Measurements from ENCODE around the gene ZNF205. TPM values are rescaled to one million over a fixed set of nuclear protein-coding genes. Genes with fewer than 3 reads are reported as not detected.

ZNF205 gene
- polyA plus RNA-seq, 1 donor: 12.8 TPM

DNA sequence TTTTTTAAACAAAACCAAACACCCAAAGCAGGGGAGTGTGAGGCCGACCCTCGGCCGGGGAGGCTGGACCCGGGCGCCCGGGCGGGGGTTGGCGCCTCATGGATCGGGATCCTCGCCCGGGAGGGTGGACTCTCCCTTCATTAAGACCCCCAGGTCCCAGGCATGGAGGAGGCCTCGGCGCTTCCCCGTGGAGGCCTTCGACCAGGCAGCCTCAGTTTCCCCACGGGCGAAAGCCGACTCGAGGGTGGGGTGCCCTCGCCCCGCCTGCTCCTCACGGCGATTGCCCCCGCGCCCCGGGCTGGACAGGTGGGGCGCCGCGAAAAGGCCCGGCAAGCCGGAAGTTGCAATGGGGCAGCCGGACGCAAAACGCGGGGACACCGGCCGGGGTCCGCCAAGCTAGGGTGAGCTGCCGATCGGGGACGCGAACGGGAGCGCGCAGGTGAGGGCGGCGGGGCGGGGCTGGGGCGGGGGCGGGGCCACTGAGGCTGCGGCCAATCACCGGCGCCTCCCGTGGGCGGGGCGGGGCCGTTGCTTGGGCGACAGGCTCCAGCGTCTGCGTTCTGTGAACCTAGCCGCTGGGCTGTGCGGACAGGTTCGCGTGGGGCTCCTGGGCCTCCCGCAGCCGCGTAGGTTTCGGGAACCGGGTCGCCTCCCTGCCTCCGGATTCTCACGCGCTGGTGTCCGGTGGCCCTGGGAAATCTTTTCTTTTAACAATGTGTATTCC, 6.0 kb upstream of the ZNF205 start:
- DNase-seq: peak; percentile 89 to 90
- no peaks in the 10 kb centered on the region for H3K27me3 ChIP-seq (ENCODE audit: control insufficient read depth, insufficient read depth, low read length)
- H3K4me3 ChIP-seq (ENCODE audit: low read length): peak overlapping the region; percentile 75
- peaks cover 7% of the 10 kb centered on the region for H3K4me1 ChIP-seq (ENCODE audit: control insufficient read depth, insufficient read depth, low read length)
- no CpG with 5 or more reads among the region's 74 CpGs for WGBS (ENCODE audit: insufficient coverage, low lambda C conversion rate)
- H3K27ac ChIP-seq (ENCODE audit: low read length): peak overlapping the region; percentile 65
- H3K36me3 ChIP-seq (ENCODE audit: control insufficient read depth, insufficient read depth, low read length): no peaks in the 10 kb centered on the region
- no peaks in the 10 kb centered on the region for H3K9me3 ChIP-seq (ENCODE audit: control insufficient read depth, low read depth, low read length)

DNA sequence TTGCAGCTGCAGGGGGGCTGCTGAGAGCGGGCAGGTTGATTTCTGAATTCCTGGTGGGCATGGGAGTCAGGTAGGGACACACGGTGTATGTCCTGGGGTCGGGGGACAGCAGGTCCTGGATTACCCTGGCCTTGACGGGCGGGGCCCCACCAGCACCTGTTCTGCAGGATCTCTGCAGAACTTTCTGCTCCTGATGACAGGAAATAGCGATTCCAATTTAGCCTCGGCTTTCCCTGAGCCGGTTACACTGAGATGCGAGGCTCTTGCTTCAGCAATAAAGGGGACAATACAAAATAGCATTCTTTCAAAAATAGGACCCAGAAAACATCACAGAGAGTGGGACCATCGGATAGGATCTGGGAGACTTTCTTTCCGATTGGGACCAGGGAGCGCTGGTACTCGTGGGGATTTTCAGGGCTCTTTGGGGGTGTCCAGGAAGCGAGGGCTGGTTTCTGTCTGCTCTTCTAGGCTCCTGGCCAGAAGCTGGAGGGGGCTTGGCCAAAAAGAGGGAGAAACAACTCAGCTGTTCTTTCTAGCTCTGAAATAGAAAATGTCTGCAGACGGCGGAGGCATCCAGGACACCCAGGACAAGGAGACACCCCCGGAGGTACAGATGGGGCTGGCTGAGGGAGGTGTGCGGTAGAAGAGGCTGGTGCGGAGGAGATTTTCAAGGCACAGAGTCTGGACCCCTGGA, 642 bp downstream of the ZNF205 start:
- H3K36me3 ChIP-seq (ENCODE audit: control insufficient read depth, insufficient read depth, low read length): peaks cover 30% of the 10 kb centered on the region
- H3K4me3 ChIP-seq (ENCODE audit: low read length): peak overlapping the region; percentile 83
- no peaks in the 10 kb centered on the region for H3K27me3 ChIP-seq (ENCODE audit: control insufficient read depth, insufficient read depth, low read length)
- H3K4me1 ChIP-seq (ENCODE audit: control insufficient read depth, insufficient read depth, low read length): peaks cover 17% of the 10 kb centered on the region
- H3K27ac ChIP-seq (ENCODE audit: low read length): peak overlapping the region; percentile 56
- no peaks in the 10 kb centered on the region for H3K9me3 ChIP-seq (ENCODE audit: control insufficient read depth, low read depth, low read length)
- no CpG with 5 or more reads among the region's 19 CpGs for WGBS (ENCODE audit: insufficient coverage, low lambda C conversion rate)
- DNase-seq: no peak

DNA sequence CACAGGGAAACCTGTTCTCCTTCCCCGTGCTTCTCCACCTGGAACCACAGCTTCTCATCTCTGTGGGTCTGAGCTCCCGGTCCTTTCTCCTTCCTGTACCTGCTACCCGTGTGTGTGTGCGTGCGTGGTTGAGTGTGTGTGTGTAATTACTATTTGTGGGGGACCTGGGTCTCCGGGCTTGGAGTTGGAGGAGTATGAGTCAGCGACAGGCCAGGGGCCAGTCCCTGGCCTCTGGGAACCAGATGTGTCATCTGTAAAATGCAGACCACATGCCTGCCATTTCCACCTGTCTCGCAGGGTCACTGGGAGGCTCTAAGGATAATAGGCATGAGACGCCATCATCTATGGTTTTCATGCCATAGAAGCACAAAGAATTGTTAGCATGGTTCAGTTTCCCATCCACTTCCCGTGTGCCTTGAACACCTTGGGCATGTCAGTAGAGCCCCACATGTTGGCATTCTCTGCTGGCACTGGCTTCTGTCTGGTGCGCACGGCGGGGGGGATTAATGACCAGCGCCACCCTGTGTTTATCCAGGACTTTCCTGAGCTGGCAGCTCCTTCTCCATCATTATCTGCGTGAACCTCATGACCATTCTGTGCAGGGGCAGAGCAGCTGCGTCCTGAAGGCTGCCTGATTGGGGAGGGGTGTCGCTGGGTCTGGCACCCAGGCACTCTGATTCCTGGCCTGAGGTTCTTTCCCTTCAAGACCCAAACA, 1.5 kb downstream of the ZNF205 start:
- Histone ChIP-seq H3K4me3 (ENCODE audit: low read length) (peak overlapping the region; percentile 83), H3K27ac (ENCODE audit: low read length) (no peak overlapping the region)
- WGBS (ENCODE audit: insufficient coverage, low lambda C conversion rate): no CpG with 5 or more reads among the region's 17 CpGs

DNA sequence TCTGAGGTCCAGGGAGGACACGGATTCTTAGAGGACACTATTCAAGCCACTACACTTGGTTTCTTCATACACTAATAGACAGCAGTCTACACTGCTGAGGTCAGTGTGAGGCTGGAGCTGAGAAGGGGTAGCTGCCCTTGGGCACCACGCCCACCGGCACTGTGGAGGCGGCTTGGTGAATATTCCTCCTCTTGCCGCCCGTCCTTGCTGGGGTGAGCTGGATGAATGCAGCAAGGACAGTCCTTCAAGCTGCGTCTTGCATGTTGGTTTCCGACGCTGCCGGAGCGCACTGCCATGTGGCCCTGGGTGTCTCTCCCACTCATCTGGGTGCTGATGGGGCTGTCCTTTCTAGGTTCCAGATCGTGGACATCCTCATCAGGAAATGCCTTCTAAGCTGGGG, 2.6 kb downstream of the ZNF205 start:
- no peaks in the 10 kb centered on the region for H3K9me3 ChIP-seq (ENCODE audit: control insufficient read depth, low read depth, low read length)
- peaks cover 48% of the 10 kb centered on the region for H3K36me3 ChIP-seq (ENCODE audit: control insufficient read depth, insufficient read depth, low read length)
- H3K4me3 ChIP-seq (ENCODE audit: low read length): no peak overlapping the region
- H3K27me3 ChIP-seq (ENCODE audit: control insufficient read depth, insufficient read depth, low read length): no peaks in the 10 kb centered on the region
- no peak overlapping the region for H3K27ac ChIP-seq (ENCODE audit: low read length)
- peaks cover 17% of the 10 kb centered on the region for H3K4me1 ChIP-seq (ENCODE audit: control insufficient read depth, insufficient read depth, low read length)
- WGBS (ENCODE audit: insufficient coverage, low lambda C conversion rate): no CpG with 5 or more reads among the region's 12 CpGs
- DNase-seq: no peak

More for the DNA sequence above, 1.5 kb downstream of the ZNF205 start:
- no peaks in the 10 kb centered on the region for H3K27me3 ChIP-seq (ENCODE audit: control insufficient read depth, insufficient read depth, low read length)
- H3K4me1 ChIP-seq (ENCODE audit: control insufficient read depth, insufficient read depth, low read length): peaks cover 17% of the 10 kb centered on the region
- H3K36me3 ChIP-seq (ENCODE audit: control insufficient read depth, insufficient read depth, low read length): peaks cover 39% of the 10 kb centered on the region
- DNase-seq: no peak
- no peaks in the 10 kb centered on the region for H3K9me3 ChIP-seq (ENCODE audit: control insufficient read depth, low read depth, low read length)

DNA sequence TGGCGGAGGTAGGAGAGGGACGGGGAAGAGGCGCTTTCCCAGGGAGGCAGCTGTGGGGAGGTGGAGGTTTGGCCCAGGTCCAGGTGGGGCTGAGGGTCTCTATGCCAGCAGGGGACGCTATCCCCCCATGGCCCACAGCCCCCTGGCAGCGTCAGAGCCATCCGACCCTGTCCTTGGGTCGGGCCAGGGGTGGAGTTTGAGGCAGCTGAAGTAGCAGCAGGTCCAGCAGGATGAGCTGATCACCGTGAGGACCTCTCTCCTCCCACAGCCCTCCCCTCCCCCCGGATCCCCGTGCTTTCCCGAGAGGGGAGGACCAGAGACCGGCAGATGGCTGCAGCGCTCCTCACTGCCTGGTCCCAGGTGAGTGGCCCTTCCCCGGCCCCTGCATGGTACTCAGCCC, 3.2 kb downstream of the ZNF205 start:
- no peaks in the 10 kb centered on the region for H3K27me3 ChIP-seq (ENCODE audit: control insufficient read depth, insufficient read depth, low read length)
- H3K4me1 ChIP-seq (ENCODE audit: control insufficient read depth, insufficient read depth, low read length): peaks cover 17% of the 10 kb centered on the region
- H3K4me3 ChIP-seq (ENCODE audit: low read length): no peak overlapping the region
- H3K27ac ChIP-seq (ENCODE audit: low read length): no peak overlapping the region
- H3K9me3 ChIP-seq (ENCODE audit: control insufficient read depth, low read depth, low read length): no peaks in the 10 kb centered on the region
- WGBS (ENCODE audit: insufficient coverage, low lambda C conversion rate): no CpG with 5 or more reads among the region's 14 CpGs
- H3K36me3 ChIP-seq (ENCODE audit: control insufficient read depth, insufficient read depth, low read length): peaks cover 53% of the 10 kb centered on the region
- no peak for DNase-seq

DNA sequence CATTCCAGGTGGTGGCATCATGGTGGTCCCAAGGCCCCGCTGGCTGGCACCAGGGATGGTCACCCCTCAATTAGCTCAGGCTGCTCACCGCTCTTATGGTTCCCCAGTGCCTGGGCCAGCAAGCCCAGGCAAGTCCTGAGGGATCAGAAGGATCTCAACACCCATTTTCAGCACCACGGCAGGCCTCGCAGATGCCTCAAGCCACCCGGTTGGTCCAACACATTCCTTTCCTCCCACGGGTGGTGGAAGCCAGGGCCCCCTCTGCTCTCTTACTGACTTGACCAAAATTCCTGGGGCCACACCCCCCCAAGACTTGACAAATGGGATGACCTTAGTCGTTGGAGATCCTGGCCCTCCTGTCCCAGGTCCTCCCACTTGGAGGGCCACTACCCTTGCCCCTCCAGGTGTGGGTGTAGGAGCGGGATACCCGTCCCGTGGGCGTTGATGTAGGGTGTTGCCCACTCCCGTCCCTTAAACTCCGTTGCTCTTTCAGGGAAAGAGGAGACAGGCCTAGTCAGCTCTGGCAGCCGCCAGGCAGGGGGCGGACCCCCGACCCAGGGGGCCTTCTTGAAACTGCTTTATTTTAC, 5.9 kb downstream of the ZNF205 start:
- Histone ChIP-seq H3K4me1 (ENCODE audit: control insufficient read depth, insufficient read depth, low read length) (peaks cover 6% of the 10 kb centered on the region), H3K27me3 (ENCODE audit: control insufficient read depth, insufficient read depth, low read length) (no peaks in the 10 kb centered on the region), H3K36me3 (ENCODE audit: control insufficient read depth, insufficient read depth, low read length) (peaks cover 57% of the 10 kb centered on the region), H3K9me3 (ENCODE audit: control insufficient read depth, low read depth, low read length) (no peaks in the 10 kb centered on the region), H3K27ac (ENCODE audit: low read length) (no peak overlapping the region), H3K4me3 (ENCODE audit: low read length) (no peak overlapping the region)
- no CpG with 5 or more reads among the region's 16 CpGs for WGBS (ENCODE audit: insufficient coverage, low lambda C conversion rate)
- DNase-seq: no peak

DNA sequence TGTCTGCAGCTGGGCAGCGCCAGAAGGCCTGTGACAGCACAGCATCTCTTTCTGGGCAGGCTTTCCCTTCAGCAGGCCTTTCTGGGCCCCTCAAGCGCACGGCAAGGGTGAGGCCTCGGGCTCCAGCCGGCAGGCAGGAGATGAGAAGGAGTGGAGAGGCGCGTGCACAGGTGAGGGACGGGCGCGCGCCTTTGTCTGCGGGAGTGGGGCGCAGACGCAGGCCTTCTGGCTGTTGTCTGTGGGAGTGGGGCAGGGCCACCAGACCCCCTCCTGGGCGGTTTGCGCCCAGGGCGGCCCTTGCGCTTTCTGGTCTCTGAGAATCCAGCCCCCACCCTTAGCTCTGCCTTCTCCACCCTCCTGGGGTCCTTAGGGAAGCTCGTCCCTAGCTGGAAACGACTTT, 6.5 kb downstream of the ZNF205 start:
- Histone ChIP-seq H3K4me1 (ENCODE audit: control insufficient read depth, insufficient read depth, low read length) (peaks cover 6% of the 10 kb centered on the region), H3K36me3 (ENCODE audit: control insufficient read depth, insufficient read depth, low read length) (peaks cover 57% of the 10 kb centered on the region), H3K27me3 (ENCODE audit: control insufficient read depth, insufficient read depth, low read length) (no peaks in the 10 kb centered on the region), H3K27ac (ENCODE audit: low read length) (no peak overlapping the region), H3K4me3 (ENCODE audit: low read length) (no peak overlapping the region), H3K9me3 (ENCODE audit: control insufficient read depth, low read depth, low read length) (no peaks in the 10 kb centered on the region)
- no peak for DNase-seq
- WGBS (ENCODE audit: insufficient coverage, low lambda C conversion rate): no CpG with 5 or more reads among the region's 20 CpGs

DNA sequence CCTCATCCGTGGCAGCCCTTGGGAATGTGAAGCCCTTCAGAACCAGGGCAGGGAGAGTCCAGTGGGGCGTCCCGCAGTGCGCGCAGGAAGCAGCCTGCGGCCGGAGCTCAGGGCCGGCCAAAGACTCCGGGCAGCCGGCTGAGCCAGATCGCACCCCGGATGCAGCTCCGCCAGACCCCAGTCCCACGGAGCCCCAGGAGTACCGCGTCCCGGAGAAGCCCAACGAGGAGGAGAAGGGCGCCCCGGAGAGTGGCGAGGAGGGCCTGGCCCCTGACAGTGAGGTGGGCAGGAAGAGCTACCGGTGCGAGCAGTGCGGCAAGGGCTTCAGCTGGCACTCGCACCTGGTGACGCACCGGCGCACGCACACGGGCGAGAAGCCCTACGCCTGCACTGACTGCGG, 6.9 kb downstream of the ZNF205 start:
- H3K27me3 ChIP-seq (ENCODE audit: control insufficient read depth, insufficient read depth, low read length): no peaks in the 10 kb centered on the region
- H3K36me3 ChIP-seq (ENCODE audit: control insufficient read depth, insufficient read depth, low read length): peaks cover 57% of the 10 kb centered on the region
- no peak overlapping the region for H3K4me3 ChIP-seq (ENCODE audit: low read length)
- no peak overlapping the region for H3K27ac ChIP-seq (ENCODE audit: low read length)
- no peaks in the 10 kb centered on the region for H3K9me3 ChIP-seq (ENCODE audit: control insufficient read depth, low read depth, low read length)
- peaks cover 6% of the 10 kb centered on the region for H3K4me1 ChIP-seq (ENCODE audit: control insufficient read depth, insufficient read depth, low read length)
- DNase-seq: no peak
- no CpG with 5 or more reads among the region's 33 CpGs for WGBS (ENCODE audit: insufficient coverage, low lambda C conversion rate)

DNA sequence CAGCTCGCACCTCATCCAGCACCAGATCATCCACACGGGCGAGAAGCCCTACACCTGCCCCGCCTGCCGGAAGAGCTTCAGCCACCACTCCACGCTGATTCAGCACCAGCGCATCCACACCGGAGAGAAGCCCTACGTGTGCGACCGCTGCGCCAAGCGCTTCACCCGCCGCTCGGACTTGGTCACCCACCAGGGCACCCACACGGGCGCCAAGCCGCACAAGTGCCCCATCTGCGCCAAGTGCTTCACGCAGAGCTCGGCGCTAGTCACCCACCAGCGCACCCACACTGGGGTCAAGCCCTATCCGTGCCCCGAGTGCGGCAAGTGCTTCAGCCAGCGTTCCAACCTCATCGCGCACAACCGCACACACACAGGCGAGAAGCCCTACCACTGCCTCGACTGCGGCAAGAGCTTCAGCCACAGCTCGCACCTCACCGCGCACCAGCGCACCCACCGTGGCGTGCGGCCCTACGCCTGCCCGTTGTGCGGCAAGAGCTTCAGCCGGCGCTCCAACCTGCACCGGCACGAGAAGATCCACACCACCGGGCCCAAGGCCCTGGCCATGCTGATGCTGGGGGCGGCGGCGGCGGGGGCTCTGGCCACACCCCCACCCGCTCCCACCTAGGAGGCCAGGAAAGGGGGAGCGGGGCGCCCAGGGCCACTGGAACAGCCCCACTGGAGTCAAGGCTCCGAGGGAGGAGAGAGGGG, 7.5 kb downstream of the ZNF205 start:
- H3K36me3 ChIP-seq (ENCODE audit: control insufficient read depth, insufficient read depth, low read length): peaks cover 53% of the 10 kb centered on the region
- no peak overlapping the region for H3K27ac ChIP-seq (ENCODE audit: low read length)
- no peak overlapping the region for H3K4me3 ChIP-seq (ENCODE audit: low read length)
- H3K27me3 ChIP-seq (ENCODE audit: control insufficient read depth, insufficient read depth, low read length): no peaks in the 10 kb centered on the region
- no CpG with 5 or more reads among the region's 57 CpGs for WGBS (ENCODE audit: insufficient coverage, low lambda C conversion rate)
- H3K4me1 ChIP-seq (ENCODE audit: control insufficient read depth, insufficient read depth, low read length): peaks cover 6% of the 10 kb centered on the region
- no peak for DNase-seq
- H3K9me3 ChIP-seq (ENCODE audit: control insufficient read depth, low read depth, low read length): no peaks in the 10 kb centered on the region

DNA sequence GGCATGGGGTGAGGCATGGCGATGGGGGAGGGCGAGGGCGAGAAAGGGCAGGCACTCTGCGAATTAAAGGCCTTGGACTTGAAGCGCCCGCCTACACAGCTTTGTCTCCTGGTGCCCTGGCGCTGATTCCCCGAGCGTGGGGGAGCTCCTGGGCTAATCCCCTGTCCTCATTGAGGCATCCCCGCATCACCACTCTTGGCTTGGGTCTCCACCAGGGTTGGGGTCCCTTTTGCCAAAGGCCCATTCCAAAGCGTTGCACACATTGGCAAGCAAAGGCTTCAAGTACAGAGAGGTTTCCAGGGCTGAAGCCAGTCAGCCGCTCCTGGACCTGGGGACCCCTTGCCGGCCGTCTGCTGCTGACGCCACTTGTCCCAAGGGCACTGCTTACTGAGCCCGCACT, 8.0 kb downstream of the ZNF205 start:
- H3K36me3 ChIP-seq (ENCODE audit: control insufficient read depth, insufficient read depth, low read length): peaks cover 48% of the 10 kb centered on the region
- DNase-seq: no peak
- WGBS (ENCODE audit: insufficient coverage, low lambda C conversion rate): no CpG with 5 or more reads among the region's 16 CpGs
- H3K27me3 ChIP-seq (ENCODE audit: control insufficient read depth, insufficient read depth, low read length): no peaks in the 10 kb centered on the region
- no peaks in the 10 kb centered on the region for H3K9me3 ChIP-seq (ENCODE audit: control insufficient read depth, low read depth, low read length)
- H3K27ac ChIP-seq (ENCODE audit: low read length): no peak overlapping the region
- H3K4me1 ChIP-seq (ENCODE audit: control insufficient read depth, insufficient read depth, low read length): peaks cover 6% of the 10 kb centered on the region
- H3K4me3 ChIP-seq (ENCODE audit: low read length): no peak overlapping the region
